Medulla oblongata (tissue), 1 donor: ENCODE results near the gene BLTP2.
A peak's percentile ranks its signal among the peaks of the same experiment; 100 is the strongest.
"Not testable (repeated sequence)": the region's sequence is repeated elsewhere in the genome, so short reads cannot be mapped to it uniquely, and the experiment has no call there.

Experiments
- DNase-seq: peaks from one replicate; pipeline ENCODE4 v3.0.0-alpha.2; 2015; ENCODE audit errors: extremely low spot score

Gene BLTP2

GRCh38 chr17:28644787-28645575, at the start of gene BLTP2:
TSS of gene BLTP2 (minus strand) at chr17:28645158. CDS start at chr17:28645056, 102 bp downstream.
- peak; percentile 96 for DNase-seq

GRCh38 chr17:28693869-28694268, 48.9 kb upstream of the BLTP2 start:
- peak; percentile 71 for DNase-seq

DNA sequence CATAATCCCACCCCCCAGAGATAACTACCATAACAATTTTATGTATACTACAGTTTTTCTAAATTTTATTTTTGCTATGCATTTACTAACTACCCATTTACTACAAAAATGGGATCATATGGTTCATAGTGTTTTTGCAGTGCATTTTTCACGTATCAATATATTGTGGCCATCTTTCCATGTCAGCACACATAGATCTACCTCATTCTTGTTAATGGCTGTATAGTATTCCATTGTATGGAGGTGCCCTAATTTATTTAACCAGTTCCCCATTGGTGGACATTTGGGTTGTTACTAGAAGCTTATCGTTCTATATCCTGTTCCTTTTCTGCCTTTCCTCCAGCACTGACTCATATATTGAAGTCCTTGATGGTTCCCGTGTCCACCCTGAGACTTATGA, 44.1 kb upstream of the BLTP2 start:
- DNase-seq: no peak

DNA sequence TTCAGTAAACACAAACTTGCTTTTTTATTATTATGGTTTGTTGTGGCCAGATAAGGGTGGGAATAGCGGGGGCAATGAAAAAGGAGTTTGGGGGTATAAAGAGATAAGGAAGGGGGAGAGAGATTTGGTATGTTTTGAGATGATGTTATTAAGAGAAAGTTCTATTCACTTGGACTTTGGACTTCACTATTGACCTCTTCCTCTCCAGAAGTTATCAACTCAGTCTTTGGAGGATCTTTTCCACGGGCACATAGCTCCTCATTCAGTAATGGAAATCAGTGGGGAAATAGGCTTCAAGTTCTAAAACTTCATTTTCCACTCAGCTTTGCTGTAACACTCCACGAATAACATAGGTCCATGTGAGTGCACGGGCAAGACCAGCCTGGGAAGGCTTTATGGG, 43.5 kb upstream of the BLTP2 start:
- DNase-seq: no peak

DNA sequence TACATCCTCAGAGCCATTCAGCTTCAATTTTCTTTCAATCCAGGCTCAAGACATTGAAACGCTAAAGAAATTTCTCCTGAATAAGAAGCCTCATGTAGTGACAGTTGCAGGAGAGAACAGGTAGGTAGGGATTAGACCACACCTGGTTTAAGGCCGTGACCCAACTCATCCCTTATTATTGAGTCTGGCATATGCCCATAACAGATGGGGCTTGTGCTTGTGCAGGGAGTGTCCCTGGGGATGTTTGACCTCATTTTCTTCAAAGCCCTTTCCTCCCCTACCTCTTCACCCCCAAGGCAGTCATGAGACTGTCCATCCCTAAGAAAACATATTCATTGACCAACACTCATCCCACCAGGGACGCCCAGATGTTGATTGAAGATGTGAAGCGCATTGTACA, 41.3 kb upstream of the BLTP2 start:
- DNase-seq: no peak

- DNase-seq: no peak
Observed at GRCh38 chr17:28685366-28685765, 40.4 kb upstream of the BLTP2 start.

DNA sequence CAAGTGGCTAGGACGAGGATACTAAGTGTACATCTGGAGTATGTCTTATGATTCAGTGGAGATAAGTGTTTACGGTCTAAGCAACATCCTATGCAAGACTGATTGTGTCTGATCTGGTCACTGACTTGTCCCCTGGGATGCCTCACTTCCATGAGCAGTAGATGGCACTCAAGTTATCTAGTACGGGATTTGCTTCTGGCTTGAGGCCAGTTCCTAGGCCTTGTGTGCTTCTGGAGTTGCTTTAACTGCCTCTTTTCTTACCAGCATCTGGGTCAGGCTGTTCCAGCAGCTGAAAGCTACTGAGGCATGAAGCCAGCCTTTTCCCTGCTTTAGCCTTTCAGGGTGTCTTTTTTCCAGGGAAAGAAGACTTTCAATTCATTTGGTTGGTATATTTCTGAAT, 40.0 kb upstream of the BLTP2 start:
- peak; percentile 94 for DNase-seq

DNA sequence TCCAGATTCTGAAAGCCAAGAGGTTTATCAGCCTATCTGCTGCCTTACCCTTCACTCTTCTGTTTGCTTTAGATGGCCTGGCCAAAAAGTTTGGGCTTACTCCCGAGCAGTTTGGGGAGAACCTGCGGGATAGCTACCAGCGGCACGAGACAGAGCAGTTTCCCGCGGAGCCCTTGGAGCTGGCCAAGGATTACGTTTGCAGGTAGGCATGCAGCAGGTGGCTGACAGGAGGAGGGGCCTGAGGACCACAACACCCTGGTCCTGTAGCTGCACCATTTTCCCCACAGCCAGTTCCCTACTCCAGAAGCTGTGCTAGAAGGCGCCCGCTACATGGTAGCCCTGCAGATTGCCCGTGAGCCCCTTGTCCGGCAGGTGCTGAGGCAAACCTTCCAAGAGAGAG, 37.7 kb upstream of the BLTP2 start:
- no peak for DNase-seq

DNA sequence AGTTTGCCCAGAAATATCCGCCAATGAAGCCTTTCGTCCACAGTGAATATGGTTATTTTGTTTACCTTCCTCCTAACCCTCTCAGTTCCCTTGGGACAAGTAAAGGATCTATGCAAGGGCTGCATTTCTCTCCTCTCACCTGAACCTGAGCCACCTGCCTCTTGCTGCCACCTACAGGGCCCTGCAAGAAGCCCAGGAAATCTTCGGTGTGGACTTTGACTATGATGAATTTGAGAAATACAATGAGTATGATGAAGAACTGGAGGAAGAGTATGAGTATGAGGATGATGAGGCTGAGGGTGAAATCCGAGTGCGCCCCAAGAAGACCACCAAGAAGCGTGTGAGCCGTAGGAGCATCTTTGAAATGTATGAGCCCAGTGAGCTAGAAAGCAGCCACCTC, 31.0 kb upstream of the BLTP2 start:
- no peak for DNase-seq

DNA sequence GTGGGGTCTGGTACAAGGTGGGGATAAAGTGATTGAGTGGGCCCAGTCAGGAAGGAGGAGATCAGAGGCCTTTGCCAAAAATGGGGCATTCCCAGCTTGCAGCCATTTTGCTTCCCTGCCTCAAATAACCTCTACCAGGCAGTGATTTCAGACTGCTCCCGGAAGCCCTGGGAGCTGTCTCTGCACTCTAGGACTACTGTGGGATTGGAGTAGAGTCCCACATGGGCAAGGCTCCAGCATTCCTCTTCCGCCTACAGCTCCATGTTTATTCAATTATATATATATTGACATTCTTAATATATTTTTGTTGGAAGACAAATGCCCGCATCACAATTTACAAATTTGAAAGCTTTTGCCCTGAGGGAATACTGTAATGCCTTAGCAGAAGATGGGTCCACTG, 30.5 kb upstream of the BLTP2 start:
- DNase-seq: no peak

GRCh38 chr17:28669918-28670317, 25.0 kb upstream of the BLTP2 start:
- no peak for DNase-seq

DNA sequence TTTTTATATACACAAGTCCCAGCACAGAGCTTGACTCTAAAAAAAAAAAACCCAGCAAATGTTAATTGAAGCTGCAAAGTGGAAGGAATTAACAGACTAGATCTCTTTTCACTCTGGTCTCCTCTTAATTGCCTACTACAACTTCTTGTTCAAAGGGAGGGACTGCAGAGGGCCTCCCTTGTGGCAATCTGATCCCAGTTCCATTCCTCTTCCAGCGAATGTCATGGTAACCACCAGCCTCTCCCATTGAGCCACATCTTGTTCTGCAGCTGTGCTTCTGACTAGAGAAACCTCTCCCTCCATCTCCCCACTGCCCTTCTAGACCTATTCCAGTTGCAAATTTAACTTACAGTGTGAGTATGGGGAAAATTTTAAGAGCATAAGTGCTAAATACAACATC, 22.9 kb upstream of the BLTP2 start:
- DNase-seq: no peak

GRCh38 chr17:28665994-28666393, 21.0 kb upstream of the BLTP2 start:
- DNase-seq: no peak

DNA sequence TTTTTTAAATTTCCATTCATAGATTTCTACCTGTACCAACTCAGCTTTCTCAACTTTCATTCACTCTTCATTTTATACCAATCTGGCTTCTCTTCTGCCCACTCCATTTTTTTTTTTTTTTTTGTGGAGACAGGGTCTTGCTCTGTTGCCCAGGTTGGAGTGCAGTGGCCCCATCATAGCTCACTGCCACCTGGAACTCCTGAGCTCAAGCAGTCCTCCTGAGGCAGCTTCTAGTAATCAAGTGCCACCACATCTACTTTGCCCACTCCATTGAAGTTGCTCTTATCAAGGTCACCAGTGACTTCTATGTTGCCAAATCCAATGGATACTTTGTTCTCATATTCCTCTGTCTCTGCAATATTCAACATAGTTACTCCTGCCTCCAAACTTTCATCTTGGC, 18.8 kb upstream of the BLTP2 start:
- no peak for DNase-seq

- no peak for DNase-seq
Observed at GRCh38 chr17:28662527-28662829, 17.5 kb upstream of the BLTP2 start.

GRCh38 chr17:28661635-28662526, 16.9 kb upstream of the BLTP2 start, which contains the start of the genes SDF2 and SUPT6H:
TSS of gene SDF2 (minus strand) at chr17:28661906. CDS start at chr17:28661876, 30 bp downstream.
TSS of gene SUPT6H (plus strand) at chr17:28662205. CDS start at chr17:28673402, 11,197 bp downstream.
- peak; percentile 92 for DNase-seq

GRCh38 chr17:28659497-28659881, 14.5 kb upstream of the BLTP2 start:
- not testable (repeated sequence) for DNase-seq

DNA sequence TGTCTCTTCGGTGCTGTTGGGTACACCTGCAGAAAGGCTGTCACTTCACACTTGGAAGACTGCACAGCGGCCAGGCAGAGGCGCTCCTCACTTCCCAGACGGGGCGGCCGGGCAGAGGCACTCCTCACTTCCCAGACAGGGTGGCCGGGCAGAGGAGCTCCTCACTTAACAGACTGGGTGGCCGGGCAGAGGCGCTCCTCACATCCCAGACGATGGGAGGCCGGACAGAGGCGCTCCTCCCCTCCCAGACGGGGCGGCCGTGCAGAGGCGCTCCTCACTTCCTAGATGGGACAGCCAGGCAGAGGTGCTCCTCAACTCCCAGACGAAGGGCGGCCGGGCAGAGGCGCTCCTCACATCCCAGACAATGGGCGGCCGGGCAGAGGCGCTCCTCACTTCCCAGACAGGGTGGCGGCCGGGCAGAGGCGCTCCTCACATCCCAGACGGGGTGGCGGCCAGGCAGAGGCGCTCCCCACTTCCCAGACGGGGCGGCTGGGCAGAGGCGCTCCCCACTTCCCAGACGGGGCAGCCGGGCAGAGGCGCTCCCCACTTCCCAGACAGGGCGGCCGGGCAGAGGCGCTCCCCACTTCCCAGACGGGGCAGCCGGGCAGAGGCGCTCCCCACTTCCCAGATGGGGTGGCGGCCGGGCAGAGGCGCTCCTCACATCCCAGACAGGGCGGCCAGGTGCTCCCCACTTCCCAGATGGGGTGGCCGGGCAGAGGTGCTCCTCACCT, 14.0 kb upstream of the BLTP2 start:
- not testable (repeated sequence) for DNase-seq

GRCh38 chr17:28658342-28658741, 13.4 kb upstream of the BLTP2 start:
- not testable (repeated sequence) for DNase-seq

DNA sequence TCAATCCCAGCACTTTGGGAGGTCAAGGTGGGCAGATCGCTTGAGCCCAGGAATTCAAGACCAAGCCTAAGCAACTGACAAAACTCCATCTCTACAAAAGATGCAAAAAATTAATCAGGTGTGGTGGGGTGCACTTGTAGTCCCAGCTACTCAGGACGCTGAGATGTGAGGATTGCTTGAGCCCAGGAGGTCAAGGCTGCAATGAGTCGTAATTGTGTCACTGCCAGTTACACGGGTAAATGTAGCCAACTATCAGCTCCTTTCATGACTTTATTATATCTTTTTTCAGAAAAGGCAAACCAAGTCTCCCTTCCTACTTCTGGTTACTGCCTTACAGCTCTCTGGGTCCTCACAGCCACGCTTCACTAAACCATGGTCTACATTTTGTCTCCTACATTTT, 12.8 kb upstream of the BLTP2 start:
- DNase-seq: no peak

DNA sequence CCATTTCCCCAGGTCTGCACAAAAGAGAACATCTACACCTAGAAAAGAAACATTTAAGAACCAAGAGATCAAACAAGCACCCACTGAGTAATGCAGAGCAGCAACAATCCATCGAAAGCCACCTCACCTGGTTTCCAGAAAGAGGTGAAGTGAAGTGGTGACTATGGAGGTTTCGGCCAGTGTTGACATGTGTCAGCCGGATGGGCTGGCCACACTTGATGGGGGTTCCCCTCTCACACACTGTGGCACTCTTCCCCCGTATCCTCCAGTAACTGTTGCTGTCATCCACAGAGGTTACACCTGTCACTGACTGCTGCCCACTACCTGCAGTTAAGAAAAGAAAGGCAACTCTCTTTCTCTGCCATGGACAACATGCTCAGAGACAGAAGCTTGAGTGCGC, 10.2 kb upstream of the BLTP2 start:
- DNase-seq: no peak

DNA sequence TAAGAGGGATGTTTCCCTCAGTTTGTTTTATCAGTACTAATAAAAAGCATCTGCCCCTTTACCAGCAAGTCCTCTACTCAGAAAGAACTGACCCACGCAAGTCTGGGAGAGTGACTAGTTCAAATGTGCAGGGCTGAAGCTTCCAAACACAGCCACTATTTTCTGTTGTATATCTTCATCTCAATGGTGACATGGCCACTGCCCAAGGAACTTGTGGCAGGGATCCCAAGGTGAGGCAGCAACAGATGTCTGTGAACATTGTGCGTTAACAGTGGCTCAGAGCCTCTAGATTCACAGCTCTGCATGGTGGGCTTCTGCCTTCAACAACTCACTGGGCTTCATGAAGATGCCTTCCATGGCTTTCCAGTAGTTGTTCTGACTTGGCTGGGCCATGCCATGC, 3.7 kb upstream of the BLTP2 start:
- no peak for DNase-seq
